Measurements from ENCODE around the gene MVK.

- no peak for TF ChIP-seq CTCF (IDR thresholded peaks at IDR 0.05)
- no peak for TF ChIP-seq POLR2A (IDR thresholded peaks at IDR 0.05)
- TF ChIP-seq EP300 (IDR thresholded peaks at IDR 0.05) = no peak
These were observed 54.0 kb downstream of the MVK start for GRCh38 chr12:109627633-109628032.
